Measurements from ENCODE around the gene TRIM63. TPM values are rescaled to one million over a fixed set of nuclear protein-coding genes. Genes with fewer than 3 reads are reported as not detected.
"Not testable (repeated sequence)": the region's sequence is repeated elsewhere in the genome, so short reads cannot be mapped to it uniquely, and the experiment has no call there.

The TRIM63 gene
- total RNA-seq: under 0.01 TPM in 1 of 2 replicates, not detected in the other

GRCh38 chr1:26067432-26067911, at the start of gene TRIM63:
Gene TRIM63, minus strand, starts transcription at chr1:26067630. Its CDS starts 136 bp downstream, at chr1:26067494.
- no peak for DNase-seq (ENCODE audit: low read depth in 2 of 2)

- no peak for DNase-seq (ENCODE audit: low read depth in 2 of 2)
Measured at GRCh38 chr1:26114165-26114927, 46.9 kb upstream of the TRIM63 start.

- DNase-seq (ENCODE audit: low read depth in 2 of 2): peak; percentile 27 to 33
Measured at GRCh38 chr1:26112407-26112775, 45.0 kb upstream of the TRIM63 start.

- peak; percentile 98 for DNase-seq (ENCODE audit: low read depth in 2 of 2)
Measured at GRCh38 chr1:26111530-26112406, 44.3 kb upstream of the TRIM63 start, which contains the start of gene PDIK1L. Gene PDIK1L, plus strand, starts transcription at chr1:26111824. Its CDS starts 2,485 bp downstream, at chr1:26114309.

GRCh38 chr1:26110731-26111529, 43.5 kb upstream of the TRIM63 start:
- peak; percentile 73 to 74 for DNase-seq (ENCODE audit: low read depth in 2 of 2)

GRCh38 chr1:26109229-26110164, 42.1 kb upstream of the TRIM63 start:
- no peak for DNase-seq (ENCODE audit: low read depth in 2 of 2)

- DNase-seq (ENCODE audit: low read depth in 2 of 2): not testable (repeated sequence)
Measured at GRCh38 chr1:26105226-26105548, 37.8 kb upstream of the TRIM63 start.

- DNase-seq (ENCODE audit: low read depth in 2 of 2): peak in 1 of 2 donors; percentile 85
Measured at GRCh38 chr1:26102526-26102925, 35.1 kb upstream of the TRIM63 start.

GRCh38 chr1:26102119-26102518, 34.7 kb upstream of the TRIM63 start:
- DNase-seq (ENCODE audit: low read depth in 2 of 2): no peak

- not testable (repeated sequence) for DNase-seq (ENCODE audit: low read depth in 2 of 2)
Measured at GRCh38 chr1:26100204-26100603, 32.8 kb upstream of the TRIM63 start.

- no peak for DNase-seq (ENCODE audit: low read depth in 2 of 2)
Measured at GRCh38 chr1:26099780-26100179, 32.4 kb upstream of the TRIM63 start.

- no peak for DNase-seq (ENCODE audit: low read depth in 2 of 2)
Measured at GRCh38 chr1:26098602-26099001, 31.2 kb upstream of the TRIM63 start.

GRCh38 chr1:26097696-26098095, 30.3 kb upstream of the TRIM63 start:
- peak in 1 of 2 donors; percentile 57 for DNase-seq (ENCODE audit: low read depth in 2 of 2)

- no peak for DNase-seq (ENCODE audit: low read depth in 2 of 2)
Measured at GRCh38 chr1:26096471-26096870, 29.0 kb upstream of the TRIM63 start.

GRCh38 chr1:26094677-26095383, 27.4 kb upstream of the TRIM63 start:
- peak; percentile 9 to 32 for DNase-seq (ENCODE audit: low read depth in 2 of 2)

GRCh38 chr1:26094076-26094669, 26.7 kb upstream of the TRIM63 start:
- DNase-seq (ENCODE audit: low read depth in 2 of 2): no peak

GRCh38 chr1:26093569-26093968, 26.1 kb upstream of the TRIM63 start:
- not testable (repeated sequence) for DNase-seq (ENCODE audit: low read depth in 2 of 2)

GRCh38 chr1:26092422-26092821, 25.0 kb upstream of the TRIM63 start:
- DNase-seq (ENCODE audit: low read depth in 2 of 2): no peak

GRCh38 chr1:26090893-26091292, 23.5 kb upstream of the TRIM63 start:
- no peak for DNase-seq (ENCODE audit: low read depth in 2 of 2)

All from lung microvascular endothelial cell (primary cell).